SJCRH30 (cell line): ENCODE measurements around the gene UPB1. TPM values are rescaled to one million over a fixed set of nuclear protein-coding genes. Genes with fewer than 3 reads are reported as not detected.

Experiments used
- DNase-seq, 2 experiments: peaks; one replicate each; pipeline ENCODE4 v3.0.0-alpha.2; 2015 to 2020
- H3K27ac ChIP-seq: fragments of 250-450 bp; sonication (Bioruptor Pico); 2 replicates; pipeline ENCODE4 v1.5.1; 2020; ENCODE audit warnings: mild to moderate bottlenecking, moderate library complexity
- H3K27me3 ChIP-seq: fragments of 250-450 bp; sonication (Bioruptor Pico); 2 replicates; pipeline ENCODE4 v1.5.1; 2020; ENCODE audit warnings: mild to moderate bottlenecking, moderate library complexity
- H3K36me3 ChIP-seq: fragments of 250-450 bp; sonication (Bioruptor Pico); 2 replicates; pipeline ENCODE4 v1.5.1; 2020; ENCODE audit warnings: mild to moderate bottlenecking, moderate library complexity
- H3K4me1 ChIP-seq: fragments of 250-450 bp; sonication (Bioruptor Pico); 2 replicates; pipeline ENCODE4 v1.5.1; 2020; ENCODE audit warnings: mild to moderate bottlenecking, moderate library complexity
- H3K4me3 ChIP-seq: fragments of 250-450 bp; sonication (Bioruptor Pico); 2 replicates; pipeline ENCODE4 v1.5.1; 2020; ENCODE audit warnings: mild to moderate bottlenecking, moderate library complexity
- H3K9me3 ChIP-seq: fragments of 250-450 bp; sonication (Bioruptor Pico); replicated peaks from 2 replicates; pipeline ENCODE4 v1.5.1; 2020; ENCODE audit warnings: mild to moderate bottlenecking, moderate library complexity
- total RNA-seq: library from RNA; depleted of rRNA; stranded (reverse); fragments of >200 nt; shearing (Covaris generic); gene quantifications from 2 replicates; pipeline ENCODE4 v1.2.3, GENCODE V29; 2014; rRNA removed

UPB1 gene
- total RNA-seq, result 0.04 TPM in 1 of 2 replicates, not detected in the other

DNA sequence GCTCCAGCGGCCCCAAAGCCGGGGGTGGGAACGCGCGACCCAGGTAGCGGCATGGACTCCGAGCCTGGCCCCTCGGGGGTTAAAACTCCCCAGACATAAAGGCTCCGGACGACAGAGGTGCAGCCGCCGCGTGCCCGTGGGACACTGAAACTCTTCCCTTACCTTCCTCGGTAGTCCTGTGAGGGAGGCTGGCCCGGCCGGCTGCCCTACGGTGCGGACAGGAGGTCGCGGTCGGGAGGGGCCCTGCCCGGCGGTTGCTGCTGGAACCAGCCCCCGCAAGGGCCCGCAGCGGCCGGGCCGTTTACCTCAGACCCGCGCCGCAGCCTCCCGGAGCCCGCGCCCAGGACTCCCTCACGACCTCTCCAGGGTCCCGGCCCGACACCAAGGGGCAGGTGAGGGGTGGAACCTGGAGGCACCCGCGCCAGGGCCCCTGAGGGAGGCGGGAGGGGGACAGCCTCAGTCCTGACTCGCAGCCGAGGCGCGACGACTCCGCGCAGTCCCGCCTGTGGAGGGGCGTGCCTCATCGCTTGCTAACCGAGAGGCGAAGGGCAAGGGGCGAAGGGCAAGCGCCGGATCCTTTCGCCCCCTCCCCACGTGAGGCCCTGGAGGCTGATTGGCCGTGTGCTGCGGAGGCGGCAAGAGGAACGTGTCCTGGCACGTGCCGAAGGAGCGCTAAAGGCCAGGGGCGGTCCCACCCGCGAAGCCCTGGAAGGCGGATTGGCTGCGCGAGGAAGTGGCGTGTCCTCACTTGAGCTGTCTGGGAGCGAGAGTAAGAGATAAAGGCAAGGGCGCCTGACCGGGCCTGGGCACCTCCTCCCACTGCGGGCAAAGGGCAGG lies at the start of gene UPB1:
Gene UPB1, plus strand, starts transcription at position 805 of the 837 bp plus-strand sequence. CDS start 72 bp downstream, outside the sequence.
- no peak for DNase-seq
- Histone ChIP-seq H3K9me3 (no peaks in the 10 kb centered on the region), H3K4me1 (no peaks in the 10 kb centered on the region; the same call in 1 of the 2 replicates), H3K36me3 (no peaks in the 10 kb centered on the region), H3K27me3 (no peaks in the 10 kb centered on the region), H3K4me3 (no peak within 1 kb of the TSS), H3K27ac (no peak within 1 kb of the TSS)

DNA sequence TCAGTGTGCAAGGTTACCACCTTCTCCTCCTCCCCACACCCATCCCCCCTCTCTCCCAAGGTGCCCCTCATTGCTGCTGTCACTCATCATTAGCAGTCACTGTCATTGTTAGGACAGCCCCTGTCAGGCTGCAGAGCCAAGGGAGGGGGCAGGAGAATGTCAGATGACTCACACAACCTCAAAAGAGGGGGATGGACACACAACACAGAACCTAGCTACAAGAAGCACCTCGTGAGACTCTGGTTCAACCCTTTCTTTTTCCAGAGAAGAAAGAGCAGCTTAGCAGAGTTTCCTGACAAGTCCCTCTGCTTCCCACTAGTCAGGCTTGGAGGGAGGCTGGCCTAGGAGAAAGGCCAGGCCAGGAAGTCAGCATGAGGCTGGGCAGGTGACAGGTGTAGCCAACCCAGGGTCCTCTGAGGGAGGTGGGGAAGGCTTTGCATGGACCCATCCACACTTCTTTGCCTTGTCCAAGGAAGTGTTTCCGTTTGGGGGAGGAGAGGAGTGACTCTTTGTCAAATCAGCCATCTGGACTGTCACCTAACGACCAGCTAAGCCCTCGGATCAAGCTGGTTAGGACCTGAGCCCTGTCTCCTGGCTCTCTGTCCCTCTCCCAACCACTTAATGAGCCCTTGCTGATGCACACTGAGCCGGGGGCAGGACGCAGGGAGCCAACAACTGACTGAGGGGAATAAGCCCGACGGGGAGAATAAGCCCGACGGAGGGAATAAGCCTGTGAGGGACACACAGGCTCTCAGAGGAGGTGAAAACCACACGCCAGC lies 49.5 kb upstream of the UPB1 start:
- H3K4me3 ChIP-seq, result no peak overlapping the region
- H3K36me3 ChIP-seq, result no peaks in the 10 kb centered on the region
- no peaks in the 10 kb centered on the region for H3K27me3 ChIP-seq
- peaks cover 32% of the 10 kb centered on the region for H3K4me1 ChIP-seq
- no peaks in the 10 kb centered on the region for H3K9me3 ChIP-seq
- H3K27ac ChIP-seq, result no peak overlapping the region
- no peak for DNase-seq

DNA sequence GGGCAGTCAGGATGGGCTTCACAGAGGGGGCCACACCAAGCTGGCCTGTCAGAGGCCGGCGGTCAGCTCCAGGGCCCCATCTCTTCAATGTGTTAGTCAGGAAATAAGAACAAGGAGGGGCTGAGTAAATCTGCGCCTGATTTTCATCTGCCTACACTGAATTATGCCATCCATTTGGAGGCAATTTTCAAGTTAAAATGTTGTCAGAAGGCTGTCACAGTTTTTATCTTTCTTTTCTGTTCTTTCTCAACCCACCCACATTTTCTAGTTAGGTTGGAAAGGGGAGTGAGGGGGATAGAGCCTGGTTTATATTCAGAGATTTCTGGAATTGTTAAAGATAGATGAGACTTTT lies 48.9 kb upstream of the UPB1 start:
- Histone ChIP-seq H3K4me3 (no peak overlapping the region), H3K4me1 (peaks cover 38% of the 10 kb centered on the region), H3K36me3 (no peaks in the 10 kb centered on the region), H3K27me3 (no peaks in the 10 kb centered on the region), H3K27ac (no peak overlapping the region), H3K9me3 (peaks cover 4% of the 10 kb centered on the region; the same call in 1 of the 2 replicates)
- no peak for DNase-seq

DNA sequence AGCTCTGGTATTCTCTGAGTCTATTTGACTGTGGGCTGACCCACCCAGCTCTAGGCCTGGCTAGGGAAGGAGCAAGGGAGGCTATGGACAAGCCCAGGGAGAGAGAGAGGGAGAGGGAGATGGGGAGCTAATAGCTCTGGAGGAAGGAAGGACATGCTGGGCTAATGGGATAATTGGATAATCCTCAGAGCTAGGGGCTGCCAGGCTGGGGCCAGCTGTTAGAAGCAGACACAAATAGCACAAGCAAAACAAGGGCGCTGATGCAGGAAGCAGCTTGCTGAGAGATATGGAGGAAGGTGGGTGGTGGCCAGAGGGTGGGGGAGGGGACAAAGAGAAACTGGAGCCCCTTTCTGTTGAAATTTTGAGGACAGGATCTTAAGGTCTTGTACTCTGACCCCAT lies 44.5 kb upstream of the UPB1 start:
- Histone ChIP-seq H3K9me3 (peaks cover 12% of the 10 kb centered on the region; the same call in 1 of the 2 replicates), H3K4me3 (no peak overlapping the region), H3K27ac (peak overlapping the region; percentile 72), H3K27me3 (no peaks in the 10 kb centered on the region), H3K36me3 (no peaks in the 10 kb centered on the region), H3K4me1 (peaks cover 44% of the 10 kb centered on the region)
- DNase-seq, result peak; percentile 94 to 98

DNA sequence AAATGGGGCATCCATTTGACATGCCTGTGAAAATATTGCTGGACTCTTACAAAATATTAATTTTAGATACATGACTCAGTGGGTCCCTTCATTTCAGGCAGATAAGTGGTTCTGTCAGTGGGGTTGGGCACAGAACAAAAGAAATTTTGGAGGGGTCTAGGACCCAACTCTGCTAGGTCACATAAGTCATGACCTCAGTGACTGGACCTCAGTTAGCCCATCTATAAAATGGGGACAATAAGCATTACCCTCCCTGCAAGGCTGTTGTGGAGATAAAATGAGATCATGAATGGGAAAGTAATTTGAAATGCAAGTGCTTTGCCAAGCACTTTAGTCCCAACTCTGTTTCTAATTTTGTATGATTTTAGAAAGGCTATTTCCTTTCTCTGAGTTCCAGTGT lies 44.0 kb upstream of the UPB1 start:
- Histone ChIP-seq H3K27ac (peak overlapping the region; percentile 72), H3K9me3 (peaks cover 12% of the 10 kb centered on the region; the same call in 1 of the 2 replicates), H3K4me1 (peaks cover 38% of the 10 kb centered on the region), H3K36me3 (no peaks in the 10 kb centered on the region), H3K4me3 (no peak overlapping the region), H3K27me3 (no peaks in the 10 kb centered on the region)
- DNase-seq, result no peak

DNA sequence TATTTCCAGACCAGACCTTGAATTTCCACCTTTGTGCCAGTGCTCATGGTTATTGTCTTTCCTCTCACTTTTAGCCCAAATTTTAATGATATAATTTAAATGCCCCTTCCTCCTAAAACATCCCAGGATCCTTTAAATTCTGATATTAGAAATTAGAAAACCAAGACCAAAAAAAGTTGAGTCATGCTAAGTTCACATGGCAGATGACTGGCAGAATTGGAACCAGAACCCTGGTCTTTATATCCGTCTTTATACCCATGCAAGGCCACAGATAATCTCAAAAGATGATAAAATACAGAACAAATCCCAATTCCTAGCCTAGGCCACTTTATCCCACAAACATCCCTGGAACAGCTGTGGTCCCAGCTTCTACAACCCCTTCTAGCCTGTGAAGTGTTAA lies 41.3 kb upstream of the UPB1 start:
- Histone ChIP-seq H3K27me3 (no peaks in the 10 kb centered on the region), H3K4me3 (no peak overlapping the region), H3K4me1 (peaks cover 38% of the 10 kb centered on the region), H3K27ac (no peak overlapping the region), H3K9me3 (peaks cover 12% of the 10 kb centered on the region; the same call in 1 of the 2 replicates), H3K36me3 (no peaks in the 10 kb centered on the region)
- DNase-seq, result peak in 1 of 2 experiments; percentile 53

DNA sequence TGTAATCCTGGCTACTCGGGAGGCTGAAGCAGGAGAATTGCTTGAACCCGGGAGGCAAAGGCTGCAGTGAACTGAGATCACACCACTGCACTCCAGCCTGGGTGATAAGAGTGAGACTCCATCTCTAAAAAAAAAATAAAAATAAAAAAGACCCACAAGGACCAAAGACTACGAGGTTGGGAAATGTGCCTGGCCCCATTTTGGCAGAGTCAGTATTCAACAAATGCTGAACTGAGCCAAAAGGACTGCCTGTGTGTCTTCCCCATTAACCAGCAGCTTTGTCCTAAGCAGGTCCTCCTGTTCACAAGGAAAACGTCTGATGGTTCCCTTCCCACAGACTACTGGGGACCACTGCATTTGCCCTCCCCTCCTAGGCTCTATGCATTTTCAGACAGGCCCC lies 40.1 kb upstream of the UPB1 start:
- Histone ChIP-seq H3K36me3 (no peaks in the 10 kb centered on the region), H3K27me3 (no peaks in the 10 kb centered on the region), H3K9me3 (peaks cover 12% of the 10 kb centered on the region; the same call in 1 of the 2 replicates), H3K4me1 (peaks cover 33% of the 10 kb centered on the region), H3K27ac (no peak overlapping the region), H3K4me3 (no peak overlapping the region)
- no peak for DNase-seq

DNA sequence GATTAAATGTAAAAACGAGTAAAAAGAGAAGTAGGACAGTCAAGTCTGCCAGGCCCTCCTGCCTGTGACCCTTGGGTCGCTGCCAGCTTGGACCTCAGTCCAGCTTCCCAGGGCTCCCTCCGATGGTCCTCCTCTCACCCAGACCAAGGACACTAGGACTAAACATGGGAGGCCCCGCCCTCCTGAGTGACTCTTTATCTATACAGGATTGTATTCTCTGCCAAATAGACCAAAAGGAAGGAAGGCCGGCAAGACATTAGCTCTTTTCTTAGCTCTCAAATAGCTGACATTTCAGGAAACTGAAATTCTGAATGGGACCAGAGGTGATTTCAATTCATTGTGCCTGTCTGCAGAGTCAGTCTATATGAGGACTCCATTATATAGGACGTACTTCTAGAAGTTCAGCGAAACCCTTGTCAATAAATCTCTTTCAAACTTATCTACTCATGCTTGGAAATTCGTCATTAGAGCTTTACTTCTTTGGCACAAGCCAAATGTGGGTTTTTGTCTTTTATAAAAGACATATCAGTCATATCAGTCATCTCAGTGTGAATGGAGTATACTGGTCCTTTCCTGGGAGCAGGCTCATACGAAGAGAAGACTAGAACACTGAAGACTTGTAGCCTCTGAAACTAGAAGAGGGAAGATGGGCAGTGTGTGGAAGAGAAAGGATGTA lies 39.2 kb upstream of the UPB1 start:
- Histone ChIP-seq H3K4me1 (peaks cover 26% of the 10 kb centered on the region), H3K27me3 (no peaks in the 10 kb centered on the region), H3K9me3 (peaks cover 11% of the 10 kb centered on the region; the same call in 1 of the 2 replicates), H3K36me3 (no peaks in the 10 kb centered on the region), H3K4me3 (no peak overlapping the region), H3K27ac (no peak overlapping the region)
- no peak for DNase-seq

DNA sequence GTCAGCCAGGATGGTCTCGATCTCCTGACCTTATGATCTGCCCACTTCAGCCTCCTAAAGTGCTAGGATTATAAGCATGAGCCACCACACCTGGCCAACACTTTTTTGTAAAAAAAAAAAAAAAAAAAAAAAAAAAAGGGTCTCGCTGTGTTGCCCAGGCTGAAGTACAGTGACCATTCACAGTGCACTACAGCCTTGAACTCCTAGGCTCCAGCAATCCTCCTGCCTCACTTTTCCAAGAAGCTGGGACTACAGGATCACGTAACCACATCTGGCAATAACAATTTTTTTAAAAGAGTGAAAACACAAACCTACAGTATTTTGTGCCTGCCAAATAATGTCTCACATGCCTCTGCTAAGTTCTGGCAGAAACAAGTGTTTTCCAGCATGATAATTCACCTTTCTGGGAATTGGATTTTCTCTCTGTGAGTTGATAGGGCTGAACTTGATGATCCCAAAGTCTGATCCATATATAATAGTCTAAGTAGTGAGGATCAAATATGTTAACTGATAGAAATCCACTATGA lies 37.2 kb upstream of the UPB1 start:
- Histone ChIP-seq H3K27me3 (no peaks in the 10 kb centered on the region), H3K4me1 (peaks cover 17% of the 10 kb centered on the region), H3K4me3 (no peak overlapping the region), H3K27ac (no peak overlapping the region), H3K9me3 (no peaks in the 10 kb centered on the region), H3K36me3 (no peaks in the 10 kb centered on the region)
- no peak for DNase-seq

DNA sequence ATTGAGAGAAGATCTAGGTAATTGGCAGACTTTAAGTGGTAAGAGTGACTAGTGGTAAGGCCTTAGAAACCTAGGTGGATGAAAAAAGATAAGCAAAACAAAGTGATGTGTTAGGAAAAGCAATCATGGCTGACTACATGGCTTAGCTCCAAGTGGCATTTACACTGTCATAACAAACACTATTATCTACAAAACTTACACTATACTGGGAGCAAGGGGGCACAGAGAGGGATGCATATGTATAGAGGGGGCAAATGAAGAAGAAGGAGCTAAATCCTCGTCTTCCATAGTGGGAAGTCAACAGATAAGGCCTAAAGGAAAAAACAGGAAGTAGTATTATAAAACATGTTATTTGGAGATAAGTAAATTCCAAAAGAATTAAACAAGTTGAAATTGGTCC lies 35.2 kb upstream of the UPB1 start:
- Histone ChIP-seq H3K4me1 (peaks cover 15% of the 10 kb centered on the region), H3K9me3 (no peaks in the 10 kb centered on the region), H3K36me3 (no peaks in the 10 kb centered on the region), H3K4me3 (no peak overlapping the region), H3K27me3 (no peaks in the 10 kb centered on the region), H3K27ac (no peak overlapping the region)
- no peak for DNase-seq

DNA sequence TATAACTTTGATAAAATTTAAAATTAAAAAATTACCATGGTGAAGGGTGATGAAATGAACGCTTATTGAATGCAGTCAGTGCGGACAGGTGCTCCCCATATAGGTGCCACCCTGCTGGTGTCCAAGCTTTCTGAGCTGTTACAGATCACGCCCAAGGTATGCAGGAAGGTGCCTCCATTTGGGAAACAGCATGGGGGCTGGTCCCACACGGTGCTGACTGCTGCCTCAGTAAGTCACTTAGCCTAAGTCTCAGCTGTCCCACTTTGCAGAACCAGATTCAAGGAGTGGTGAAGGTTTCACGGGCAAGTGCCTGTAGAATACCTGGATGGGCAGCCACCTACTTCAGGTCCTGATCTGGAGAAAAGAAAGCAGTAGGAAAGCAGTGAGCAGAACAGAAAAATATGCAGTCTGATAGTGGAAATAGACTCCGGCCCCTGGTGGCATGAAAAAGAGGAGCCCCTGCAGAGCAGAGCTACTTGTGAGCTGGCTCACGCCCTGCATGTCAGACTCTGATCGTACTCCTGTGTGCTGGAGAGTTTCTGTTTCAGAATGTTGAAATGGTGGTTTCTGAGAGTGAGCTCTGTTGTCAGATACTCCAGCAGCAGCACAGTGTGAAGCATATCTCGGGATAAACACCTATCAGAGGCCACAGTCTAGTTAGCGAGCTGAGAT lies 34.6 kb upstream of the UPB1 start:
- Histone ChIP-seq H3K27me3 (no peaks in the 10 kb centered on the region), H3K27ac (no peak overlapping the region), H3K4me1 (peaks cover 22% of the 10 kb centered on the region), H3K36me3 (no peaks in the 10 kb centered on the region), H3K9me3 (no peaks in the 10 kb centered on the region), H3K4me3 (no peak overlapping the region)
- DNase-seq, result no peak

DNA sequence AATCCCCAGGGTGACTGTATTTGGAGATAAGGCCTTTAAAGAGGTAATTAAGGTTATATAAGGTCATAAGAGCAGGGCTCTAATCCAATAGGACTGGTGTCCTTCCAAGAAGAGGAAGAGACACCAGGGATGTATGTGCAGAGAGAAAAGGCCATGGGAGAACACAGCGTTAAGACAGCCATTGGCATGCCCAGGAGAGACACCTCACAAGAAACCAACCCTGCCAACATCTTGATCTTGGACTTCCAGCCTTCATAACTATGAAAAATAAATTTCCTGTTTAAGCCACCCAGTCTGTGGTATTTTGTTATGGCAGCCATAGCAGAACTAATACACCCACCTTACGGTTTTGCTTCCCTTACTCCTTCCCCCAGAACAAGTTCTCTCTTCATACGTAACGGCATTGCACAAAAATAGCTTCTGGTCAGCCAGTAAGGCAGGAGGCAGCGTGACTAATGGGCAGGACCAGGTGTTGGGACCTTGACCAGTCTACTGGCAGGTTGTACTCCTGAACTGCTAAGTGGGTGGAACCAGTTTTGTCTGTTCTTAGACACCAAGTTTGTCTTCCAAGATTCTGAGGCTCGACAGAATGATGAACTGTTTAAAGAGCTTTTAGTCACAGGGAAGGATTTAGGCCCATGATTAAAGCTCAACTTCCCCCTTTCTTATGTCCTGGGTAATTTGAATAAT lies 31.9 kb upstream of the UPB1 start:
- peak overlapping the region; percentile 61 for H3K27ac ChIP-seq
- no peaks in the 10 kb centered on the region for H3K27me3 ChIP-seq
- peaks cover 42% of the 10 kb centered on the region for H3K4me1 ChIP-seq
- no peaks in the 10 kb centered on the region for H3K36me3 ChIP-seq
- no peaks in the 10 kb centered on the region for H3K9me3 ChIP-seq
- DNase-seq, result peak; percentile 82 to 87
- no peak overlapping the region for H3K4me3 ChIP-seq

DNA sequence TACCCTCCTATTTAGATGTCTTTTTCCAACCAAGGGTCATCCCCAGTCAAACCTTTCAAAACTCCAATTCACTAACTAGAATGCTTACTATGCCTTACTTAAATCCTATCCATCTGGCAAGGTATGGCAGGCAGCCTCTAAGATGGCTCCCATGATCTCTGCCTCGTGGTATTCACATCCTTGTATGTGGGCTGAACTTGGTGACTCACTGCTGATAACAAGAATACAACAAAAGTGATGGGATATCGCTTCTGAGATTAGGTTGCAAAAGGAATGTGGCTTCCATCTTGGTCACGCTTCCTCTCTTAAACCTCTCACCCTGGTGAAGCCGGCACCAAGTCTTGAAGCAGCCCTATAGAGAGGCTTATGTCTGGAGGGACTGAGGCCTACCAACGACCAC lies 29.6 kb upstream of the UPB1 start:
- no peaks in the 10 kb centered on the region for H3K36me3 ChIP-seq
- no peaks in the 10 kb centered on the region for H3K9me3 ChIP-seq
- peak overlapping the region; percentile 51 for H3K27ac ChIP-seq
- peak; percentile 40 to 60 for DNase-seq
- H3K4me3 ChIP-seq, result no peak overlapping the region
- H3K27me3 ChIP-seq, result no peaks in the 10 kb centered on the region
- peaks cover 42% of the 10 kb centered on the region for H3K4me1 ChIP-seq

DNA sequence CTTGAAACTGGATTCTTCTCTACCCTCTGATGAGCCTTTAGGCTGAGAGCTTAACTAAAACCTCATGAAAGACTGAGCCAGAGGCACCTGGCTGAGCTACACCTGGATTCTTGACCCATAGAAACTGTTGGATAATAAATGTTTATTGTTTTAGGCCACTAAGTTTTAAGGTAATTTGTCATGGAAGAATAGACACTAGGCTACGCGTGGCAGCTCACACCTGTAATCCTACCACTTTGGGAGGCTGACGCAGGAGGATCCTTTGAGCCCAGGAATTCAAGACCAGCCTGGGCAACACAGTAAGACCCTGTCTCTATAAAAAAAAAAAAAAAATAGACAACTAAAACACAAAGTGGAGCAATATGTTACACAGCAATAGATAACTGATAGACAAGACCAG lies 29.2 kb upstream of the UPB1 start:
- no peaks in the 10 kb centered on the region for H3K27me3 ChIP-seq
- no peaks in the 10 kb centered on the region for H3K36me3 ChIP-seq
- peak overlapping the region; percentile 51 for H3K27ac ChIP-seq
- peaks cover 42% of the 10 kb centered on the region for H3K4me1 ChIP-seq
- DNase-seq, result no peak
- H3K4me3 ChIP-seq, result no peak overlapping the region
- no peaks in the 10 kb centered on the region for H3K9me3 ChIP-seq
